GM12878 (cell line): ENCODE measurements around the gene RAP1GDS1. TPM values are rescaled to one million over a fixed set of nuclear protein-coding genes. Genes with fewer than 3 reads are reported as not detected.
"Not testable (repeated sequence)": the region's sequence is repeated elsewhere in the genome, so short reads cannot be mapped to it uniquely, and the experiment has no call there.

Experiments
- ATAC-seq: fragments of 200-7000 bp; cut with Tn5 transposase; 3 replicates; pipeline ENCODE4 v1.9.1; 2020; ENCODE audit warnings: mild to moderate bottlenecking, moderate library complexity
- BruUV-seq: library from RNA; stranded (reverse); fragments of 400-500 nt; replicated peaks from 2 replicates; lab custom pipeline; 2021; lab: Mats Ljungman, UMichigan
- CTCF ChIA-PET: fragments of 300-600 bp; sonication (Branson Sonifier 250); formaldehyde crosslinking; extraction: SDS; loops from one replicate; lab custom pipeline; 2021; ENCODE audit warnings: inconsistent platforms; lab: Yijun Ruan, JAX
- POLR2A ChIA-PET: fragments of 350-600 bp; formaldehyde crosslinking; extraction: SDS; loops from one replicate; lab custom pipeline; 2021; ENCODE audit warnings: inconsistent platforms; lab: Charles Lee
- RAD21 ChIA-PET: fragments of 300-600 bp; sonication (Branson Sonifier 250); formaldehyde crosslinking; loops from one replicate; lab custom pipeline; 2023; ENCODE audit warnings: antibody characterized with exemption; ENCODE audit not compliant: unreplicated experiment; lab: Charles Lee
- SMC1A ChIA-PET: fragments of 300-600 bp; sonication (Branson Sonifier 250); formaldehyde crosslinking; loops from one replicate; lab custom pipeline; 2023; ENCODE audit not compliant: unreplicated experiment, uncharacterized antibody; lab: Charles Lee
- DNase-seq: peaks from one replicate; pipeline ENCODE4 v3.0.0-alpha.2; 2011; ENCODE audit warnings: low read depth, low spot score
- FAIRE-seq: peaks from 3 replicates; lab custom pipeline; 2011; peaks lifted over from hg19 to GRCh38; lab: Jason Lieb, UNC
- H2AFZ ChIP-seq: 2 replicates; pipeline ENCODE4 v1.6.0; 2011; ENCODE audit warnings: low read depth, low read length, control low read depth; ENCODE audit not compliant: control insufficient read depth
- H3K27ac ChIP-seq: 2 replicates; pipeline ENCODE4 v1.5.1; 2011; ENCODE audit warnings: control low read depth; ENCODE audit not compliant: control insufficient read depth, insufficient read depth
- H3K27me3 ChIP-seq, 2 experiments: replicated peaks in 1 of 2; 2 replicates each; pipeline versions ENCODE4 v1.6.0 to v1.6.1; 2011; ENCODE audit warnings: low read length in 1 of 2; ENCODE audit not compliant: control insufficient read depth in 2 of 2, insufficient read depth in 2 of 2
- H3K36me3 ChIP-seq, 2 experiments: 2 replicates each; pipeline ENCODE4 v1.5.1; 2011; ENCODE audit warnings: low read length in 1 of 2; ENCODE audit not compliant: control insufficient read depth in 2 of 2, insufficient read depth in 2 of 2
- H3K4me1 ChIP-seq: 2 replicates; pipeline ENCODE4 v1.6.1; 2011; ENCODE audit warnings: mild to moderate bottlenecking, low read length, moderate library complexity, mixed read lengths; ENCODE audit not compliant: control insufficient read depth, insufficient read depth
- H3K4me2 ChIP-seq: 2 replicates; pipeline ENCODE4 v1.6.0; 2011; ENCODE audit warnings: control low read depth; ENCODE audit not compliant: control insufficient read depth, insufficient read depth
- H3K4me3 ChIP-seq: fragments of 200-600 bp; sonication (generic); 2 replicates; pipeline ENCODE4 v1.5.1; 2016
- H3K79me2 ChIP-seq: 2 replicates; pipeline ENCODE4 v1.6.0; 2011; ENCODE audit warnings: low read length; ENCODE audit not compliant: control insufficient read depth, insufficient read depth
- H3K9ac ChIP-seq: 2 replicates; pipeline ENCODE4 v1.8.0; 2011; ENCODE audit warnings: low read length, control low read depth, mixed read lengths; ENCODE audit not compliant: control insufficient read depth, insufficient read depth
- H3K9me3 ChIP-seq: replicated peaks from 3 replicates; pipeline ENCODE4 v1.5.1; 2011; ENCODE audit warnings: mild to moderate bottlenecking, low read length; ENCODE audit not compliant: control insufficient read depth, insufficient read depth
- H4K20me1 ChIP-seq: 2 replicates; pipeline ENCODE4 v1.6.0; 2011; ENCODE audit not compliant: control insufficient read depth, insufficient read depth
- ATF7 ChIP-seq: fragments of 450-650 bp; IDR thresholded peaks from 2 replicates; pipeline ENCODE4 v1.6.1; 2016; ENCODE audit warnings: low read depth, mild to moderate bottlenecking
- CBX5 ChIP-seq: sonication (generic); IDR thresholded peaks from 2 replicates; pipeline ENCODE4 v1.6.1; 2016; ENCODE audit warnings: low read depth, moderate library complexity, mild to moderate bottlenecking, inconsistent platforms
- MEF2A ChIP-seq: IDR thresholded peaks from 2 replicates; pipeline ENCODE4 v1.6.1; 2011; ENCODE audit warnings: low read depth, mild to moderate bottlenecking, low read length, moderate library complexity; ENCODE audit not compliant: insufficient read depth
- MTA2 ChIP-seq: fragments of 450-650 bp; IDR thresholded peaks from 2 replicates; pipeline ENCODE4 v1.6.1; 2016; ENCODE audit warnings: low read depth, mild to moderate bottlenecking, moderate library complexity
- POU2F2 ChIP-seq: IDR thresholded peaks from 3 replicates; pipeline ENCODE4 v1.6.1; 2011; ENCODE audit warnings: low read depth, mild to moderate bottlenecking, low read length, borderline replicate concordance
- SREBF1 ChIP-seq: IDR thresholded peaks from 2 replicates; pipeline ENCODE4 v1.6.1; 2012; ENCODE audit warnings: mild to moderate bottlenecking, low read length
- ZNF384 ChIP-seq: IDR thresholded peaks from 2 replicates; pipeline ENCODE4 v1.6.1; 2012; ENCODE audit warnings: low read depth, mild to moderate bottlenecking, low read length, improper control_type of control experiment, borderline replicate concordance
- WGBS: methylation state at CpG from one replicate; pipeline ENCODE4 v1.1.6; 2016; ENCODE audit warnings: low lambda C conversion rate; ENCODE audit not compliant: insufficient replicate concordance, insufficient coverage; ENCODE audit errors: missing lambda C conversion rate; 5-methylcytosine and 5-hydroxymethylcytosine counted together
- in situ Hi-C: fragments of 300-500 bp; cut with MboI; formaldehyde crosslinking; loops from 9 replicates; pipeline ENCODE4 v1.14.3; 2018; ENCODE audit warnings: mixed read lengths
- intact Hi-C: fragments of 100-400 bp; cut with micrococcal nuclease; formaldehyde crosslinking; loops from one replicate; pipeline ENCODE4 v1.14.2; 2022; ENCODE audit not compliant: unreplicated experiment
- polyA plus RNA-seq, 11 experiments: library from polyadenylated mRNA; depleted of rRNA in 4 of 11; unstranded in 6 of 11; stranded (reverse) in 5 of 11; fragments of >200 nt; fragmentation: Nextera tagmentation in 4 of 11; fragmentation: Illumina TruSeq in 1 of 11; extraction: Ambion mirVana in 4 of 11; extraction: Trizol in 1 of 11; gene quantifications; 1 replicate in 1 of 11; 2 replicates in 10 of 11; pipeline versions ENCODE4 v1.2.1 to v1.2.3, GENCODE V29; 2011 to 2016; ENCODE audit warnings: inconsistent platforms in 2 of 11, missing spikeins in 2 of 11, low read depth in 1 of 11
- total RNA-seq, 4 experiments: library from RNA; depleted of rRNA in 3 of 4; stranded (reverse); fragments of >200 nt in 3 of 4; fragmentation: Illumina TruSeq in 1 of 4; extraction: Trizol in 1 of 4; gene quantifications; 2 replicates each; pipeline versions ENCODE4 v1.2.1 to v1.2.3, GENCODE V29; 2013 to 2021

RAP1GDS1 gene
- total and polyA plus RNA-seq, 10 of the 15 experiments (the other 5 are each of a cell fraction or from before 2014, with no cell fraction given), result 12.0 to 30.5 (median 20.7) TPM

- WGBS, result 6% methylated on average over 3 of the region's 3 CpGs
- POLR2A ChIA-PET, result interaction anchor here (0.6 to 1.9 kb wide), 2 partner anchors 27 to 598 kb away, joined by 4 to 12 read pairs; partner anchors contain the start of gene RAP1GDS1
- DNase-seq, H3K9ac ChIP-seq, in situ Hi-C loops, H2AFZ ChIP-seq, H3K4me1 ChIP-seq, intact Hi-C loops, BruUV-seq, H3K27me3 ChIP-seq, CTCF ChIA-PET, H3K9me3 ChIP-seq, H4K20me1 ChIP-seq, FAIRE-seq, H3K36me3 ChIP-seq, H3K79me2 ChIP-seq: not testable (repeated sequence)
- SMC1A ChIA-PET, result interaction anchor here (1.2 to 1.7 kb wide), 3 partner anchors 10 to 40 kb away, joined by 3 to 5 read pairs (median 4); no protein-coding TSS in a partner anchor
- peak; percentile 72 for ATAC-seq
- Histone ChIP-seq H3K27ac (0 out of 2 replicates have a peak overlapping the region, but pooled peaks have one; percentile 15), H3K4me3 (0 out of 2 replicates have a peak overlapping the region, but pooled peaks have one; percentile 1), H3K4me2 (peak overlapping the region; percentile 61; the same call in 1 of the 2 replicates)
- RAD21 ChIA-PET, result interaction anchor here (0.6 to 2.0 kb wide), 4 partner anchors 27 to 179 kb away, joined by 3 to 16 read pairs (median 3); partner anchors contain the start of gene RAP1GDS1
- TF ChIP-seq ATF7, result 0 out of 2 replicates have a peak, but pooled peaks have one; percentile 16
- peak; percentile 41; the same call in 1 of the 3 replicates for TF ChIP-seq POU2F2
- 0 out of 2 replicates have a peak, but pooled peaks have one; percentile 16 for TF ChIP-seq MTA2
Measured at GRCh38 chr4:98288671-98289070, 27.5 kb downstream of the RAP1GDS1 start.

GRCh38 chr4:98289375-98289774 is 28.2 kb downstream of the RAP1GDS1 start:
- no peaks in the 10 kb centered on the region; the same call in 2 of the 3 replicates for H3K9me3 ChIP-seq
- ChIA-PET SMC1A (interaction anchor here (1.0 to 1.7 kb wide), 4 partner anchors 9 to 39 kb away, joined by 3 to 5 read pairs (median 4); no protein-coding TSS in a partner anchor), RAD21 (interaction anchor here (0.6 to 2.0 kb wide), 4 partner anchors 28 to 178 kb away, joined by 3 to 16 read pairs (median 3); partner anchors contain the start of gene RAP1GDS1), CTCF (interaction anchor here (0.7 to 1.8 kb wide), 4 partner anchors 15 to 94 kb away, joined by 3 to 4 read pairs (median 3); no protein-coding TSS in a partner anchor), POLR2A (interaction anchor here (0.6 to 1.9 kb wide), 2 partner anchors 28 to 599 kb away, joined by 4 to 12 read pairs; partner anchors contain the start of gene RAP1GDS1)
- H3K4me3 ChIP-seq, result no peak overlapping the region
- H3K9ac ChIP-seq, result no peak overlapping the region
- FAIRE-seq (no peak), DNase-seq (peak; percentile 17), ATAC-seq (peak; percentile 86)
- no peak for TF ChIP-seq CBX5
- TF ChIP-seq ZNF384, result peak; percentile 74
- TF ChIP-seq SREBF1, result no peak
- TF ChIP-seq MEF2A, result 0 out of 2 replicates have a peak, but pooled peaks have one; percentile 22
- H3K4me2 ChIP-seq, result peak overlapping the region; percentile 61
- no peaks in the 10 kb centered on the region for H3K27me3 ChIP-seq
- in situ Hi-C loops, result no loop called here
- no TSS peak for BruUV-seq
- H3K4me1 ChIP-seq, result peaks cover 7% of the 10 kb centered on the region; the same call in 1 of the 2 replicates
- 17% methylated on average over 1 of the region's 1 CpG for WGBS
- intact Hi-C loops, result no loop called here
- H3K79me2 ChIP-seq, result peaks cover 5% of the 10 kb centered on the region
- no peak overlapping the region for H2AFZ ChIP-seq
- H3K36me3 ChIP-seq, result no peaks in the 10 kb centered on the region
- H4K20me1 ChIP-seq, result no peaks in the 10 kb centered on the region
- peak overlapping the region; percentile 15; the same call in 1 of the 2 replicates for H3K27ac ChIP-seq
